NCI-H1105 (cell line): ENCODE measurements around the gene TIMM50.
"Not testable (repeated sequence)": the region's sequence is repeated elsewhere in the genome, so short reads cannot be mapped to it uniquely, and the experiment has no call there.

Source experiments
- DNase-seq: peaks from one replicate; lab custom pipeline; 2025; lab: John Stamatoyannopoulos, UW

The TIMM50 gene

DNA sequence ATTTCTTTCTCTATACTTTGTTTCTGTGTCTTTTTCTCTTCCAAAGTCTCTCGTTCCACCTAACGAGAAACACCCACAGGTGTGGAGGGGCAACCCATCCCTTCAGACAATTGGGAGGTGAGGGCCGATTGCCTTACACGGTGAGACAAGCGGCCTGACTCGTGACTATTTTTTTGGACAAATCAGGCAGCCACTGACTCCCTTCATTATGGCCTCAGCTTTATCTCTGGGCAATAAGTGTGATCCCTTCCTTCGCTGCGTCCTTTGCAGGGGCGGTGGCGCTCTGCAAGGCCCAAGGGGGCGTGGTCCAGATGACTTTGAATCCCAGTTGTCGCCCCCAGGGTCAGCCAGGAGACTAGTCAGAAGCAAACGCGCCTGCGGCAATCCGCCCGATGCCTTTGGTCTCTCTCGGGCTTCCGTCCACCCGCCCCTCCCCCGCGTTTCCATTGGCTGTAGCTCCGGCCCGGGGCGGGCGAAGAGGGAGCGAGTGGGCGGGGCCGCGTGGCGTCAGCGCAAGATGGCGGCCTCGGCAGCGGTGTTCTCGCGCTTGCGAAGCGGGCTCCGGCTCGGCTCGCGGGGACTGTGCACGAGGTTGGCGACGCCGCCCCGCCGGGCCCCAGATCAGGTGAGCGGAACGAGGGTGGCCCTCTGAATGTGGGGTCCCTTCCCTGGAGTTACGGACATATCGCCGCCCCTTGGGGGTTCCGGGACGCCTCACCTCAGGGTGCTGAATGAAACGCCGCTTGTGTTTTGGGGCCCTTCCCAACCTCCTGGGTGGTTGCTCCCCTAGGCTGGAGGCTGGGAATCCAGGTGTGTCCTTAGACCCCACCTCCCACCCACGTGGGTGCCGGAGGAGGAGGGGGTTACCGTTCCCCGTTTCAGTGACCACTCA, at the start of gene TIMM50:
TSS of gene TIMM50 (plus strand) at position 502 of the 892 bp plus-strand sequence. CDS start at position 518, 16 bp downstream.
- DNase-seq, result peak; percentile 98

DNA sequence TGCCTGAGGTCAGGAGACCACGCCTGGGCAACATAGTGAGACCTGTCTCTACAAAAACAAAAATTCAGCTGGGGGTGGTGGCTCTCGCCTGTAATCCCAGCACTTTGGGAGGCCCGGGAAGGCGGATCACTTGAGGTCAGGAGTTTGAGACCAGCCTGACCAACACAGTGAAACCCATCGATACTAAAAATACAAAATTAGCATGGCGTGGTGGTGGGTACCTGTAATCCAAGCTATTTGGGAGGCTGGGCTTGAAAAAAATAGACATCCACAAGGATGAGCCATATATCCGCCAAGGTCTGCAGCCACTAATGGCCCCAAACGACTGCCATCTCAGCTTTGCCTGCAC, 48.0 kb upstream of the TIMM50 start:
- DNase-seq, result no peak

DNA sequence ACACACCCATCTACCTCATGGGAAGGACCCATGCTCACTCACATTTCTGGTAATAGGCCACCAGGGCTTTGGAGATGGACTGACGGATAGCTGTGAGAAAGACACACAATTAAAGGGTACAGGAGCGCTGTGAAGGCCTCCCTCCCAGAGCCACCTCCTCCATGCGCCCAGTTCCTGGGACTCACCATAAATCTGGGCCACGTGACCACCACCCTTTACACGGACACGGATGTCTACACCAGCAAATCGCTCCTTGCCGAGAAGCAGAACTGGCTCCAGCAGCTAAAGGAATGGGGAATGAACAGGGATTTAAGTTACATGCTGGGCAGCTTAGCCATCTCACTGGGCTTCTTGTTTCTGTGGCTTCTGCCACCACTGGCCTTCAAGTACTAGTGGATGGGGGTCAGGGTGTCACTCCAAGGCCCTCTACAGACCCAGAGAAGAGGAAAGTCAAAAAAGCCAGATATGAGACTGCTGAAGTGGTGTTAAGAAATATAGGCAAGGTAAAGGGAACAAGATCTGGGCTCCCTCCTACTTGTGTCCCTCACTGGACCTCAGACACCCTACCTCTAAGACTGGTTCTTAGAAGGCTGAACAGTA, 47.1 kb upstream of the TIMM50 start:
- DNase-seq, result no peak

DNA sequence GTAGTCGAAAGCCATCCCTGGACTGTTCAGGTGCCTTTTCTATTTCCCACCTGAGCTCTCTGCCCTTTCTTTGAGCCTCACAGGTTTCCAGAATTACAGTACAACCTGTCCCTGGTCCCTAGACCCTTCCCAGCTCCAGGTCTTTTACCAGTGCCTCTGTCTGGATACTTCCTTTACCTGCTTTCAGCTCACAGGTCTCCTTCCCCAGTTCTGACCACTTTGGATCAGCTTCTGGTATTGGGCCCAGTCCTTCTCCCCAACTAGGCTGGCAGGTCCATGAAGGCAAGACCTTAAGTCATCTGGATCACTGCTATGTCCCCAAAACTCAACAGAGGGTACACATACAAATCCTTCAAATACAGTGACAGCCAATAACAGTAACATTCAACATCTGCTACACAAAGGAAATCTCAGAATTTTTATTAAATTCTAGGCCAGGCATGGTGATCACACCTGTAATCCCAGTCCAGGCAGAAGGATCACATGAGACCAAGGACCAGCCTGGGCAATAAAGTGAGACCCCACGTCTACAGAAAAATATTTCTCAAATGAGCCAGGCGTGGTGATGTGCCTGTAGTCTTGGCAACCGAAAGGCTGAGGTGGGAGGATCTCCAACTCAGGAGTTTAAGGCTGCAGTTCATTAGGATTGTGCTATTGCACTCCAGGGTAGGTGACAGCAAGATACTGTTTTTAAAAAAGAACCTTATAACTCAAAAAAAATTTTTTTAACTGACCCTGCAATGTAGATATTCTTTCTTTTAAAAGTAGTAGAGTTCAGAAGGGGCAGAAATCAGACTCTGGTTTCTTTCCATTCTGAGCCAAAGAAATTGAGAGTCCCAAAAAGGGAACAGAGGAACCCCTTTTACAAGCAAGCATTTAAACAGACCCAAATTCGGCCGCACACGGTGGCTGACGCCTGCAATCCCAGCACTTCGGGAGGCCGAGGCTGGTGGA, 46.2 kb upstream of the TIMM50 start:
- no peak for DNase-seq

DNA sequence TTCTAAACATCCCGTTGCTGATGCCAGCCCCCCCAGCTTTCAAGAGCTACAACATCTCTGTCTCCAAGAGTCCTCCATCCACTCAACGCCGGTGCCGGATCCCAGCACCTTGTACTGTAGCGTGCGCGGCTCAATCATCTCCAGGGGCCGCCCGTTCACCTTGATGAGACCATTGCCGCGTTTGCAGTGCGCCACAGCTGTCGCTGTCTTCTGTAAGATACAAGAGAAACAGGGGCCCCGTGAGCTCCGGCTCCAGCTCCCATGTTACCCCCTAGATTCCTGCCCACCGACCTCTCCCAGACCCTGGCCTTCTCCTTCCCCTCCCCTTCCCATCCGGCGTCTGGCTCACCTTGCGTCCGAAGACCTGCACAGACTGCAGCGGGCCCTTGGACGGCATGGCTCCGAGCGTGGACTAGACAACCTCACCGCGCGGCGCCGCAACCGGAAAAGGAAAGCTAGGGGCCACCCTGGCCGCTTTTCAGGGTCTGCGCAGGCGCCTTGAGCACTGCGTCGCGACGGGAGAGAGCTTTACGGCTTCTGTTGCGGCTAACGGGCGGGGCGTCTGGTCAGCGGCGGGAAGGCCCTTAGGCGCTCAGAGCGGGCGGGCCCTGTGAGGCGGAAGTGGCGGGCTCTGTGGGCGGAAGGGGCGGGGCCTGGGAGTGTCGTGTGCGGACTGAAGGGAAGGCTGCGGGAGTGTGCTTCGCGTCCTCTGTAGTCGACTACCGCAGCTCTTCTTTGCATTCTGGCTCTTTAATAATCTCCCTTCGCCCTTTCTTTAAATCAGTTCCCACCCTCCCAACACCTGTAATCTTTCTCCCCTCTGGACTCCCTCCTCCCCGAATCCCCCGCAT, 44.9 kb upstream of the TIMM50 start, which contains the start of gene RPS16:
TSS of gene RPS16 (minus strand) at position 451 of the 851 bp plus-strand sequence. CDS start at position 397, 54 bp downstream.
- DNase-seq, result peak; percentile 98

DNA sequence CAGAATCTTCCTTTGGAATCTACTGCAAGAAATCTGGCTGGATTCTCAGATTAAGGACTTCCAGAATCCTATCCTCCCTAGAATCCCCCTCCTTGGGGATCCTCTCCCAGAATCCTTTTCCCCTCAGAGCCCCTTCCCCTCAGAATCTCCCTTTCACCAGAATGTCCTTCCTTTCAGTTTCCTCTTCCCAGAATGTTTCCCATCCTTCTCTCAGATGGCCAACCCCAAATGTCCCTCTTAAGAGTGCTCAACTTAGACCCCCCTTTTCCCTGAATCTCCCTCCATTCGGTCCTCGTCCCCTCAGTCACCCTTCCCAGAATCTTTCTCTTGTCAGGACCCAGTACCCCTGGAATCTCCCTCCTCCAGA, 44.3 kb upstream of the TIMM50 start:
- no peak for DNase-seq

DNA sequence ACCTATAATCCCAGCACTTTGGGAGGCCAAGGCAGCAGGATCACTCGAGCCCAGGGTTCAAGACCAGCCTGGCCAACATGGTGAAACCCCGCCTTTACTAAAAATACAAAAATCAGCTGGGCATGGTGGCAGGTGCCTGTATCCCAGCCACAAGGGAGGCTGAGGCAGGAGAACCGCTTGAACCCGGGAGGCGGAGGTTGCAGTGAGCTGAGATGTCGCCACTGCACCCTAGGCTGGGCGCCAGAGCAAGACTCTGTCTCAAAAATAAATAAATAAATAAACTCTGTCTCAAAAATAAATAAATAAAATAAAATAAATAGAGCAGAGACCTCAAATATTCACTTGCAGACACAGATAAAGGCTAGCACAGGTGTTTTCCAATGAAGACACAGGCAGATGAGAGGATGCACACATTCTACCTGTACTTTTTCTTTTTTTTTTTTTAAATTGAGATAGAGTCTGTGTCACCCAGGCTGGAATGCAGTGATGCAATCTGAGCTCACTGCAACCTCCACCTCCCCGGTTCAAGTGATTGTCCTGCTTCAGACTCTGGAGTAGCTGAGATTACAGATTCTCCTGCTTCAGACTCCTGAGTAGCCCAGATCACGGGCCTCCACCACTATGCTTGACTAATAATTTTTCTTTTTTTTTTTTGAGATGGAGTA, 42.2 kb upstream of the TIMM50 start:
- DNase-seq, result no peak

DNA sequence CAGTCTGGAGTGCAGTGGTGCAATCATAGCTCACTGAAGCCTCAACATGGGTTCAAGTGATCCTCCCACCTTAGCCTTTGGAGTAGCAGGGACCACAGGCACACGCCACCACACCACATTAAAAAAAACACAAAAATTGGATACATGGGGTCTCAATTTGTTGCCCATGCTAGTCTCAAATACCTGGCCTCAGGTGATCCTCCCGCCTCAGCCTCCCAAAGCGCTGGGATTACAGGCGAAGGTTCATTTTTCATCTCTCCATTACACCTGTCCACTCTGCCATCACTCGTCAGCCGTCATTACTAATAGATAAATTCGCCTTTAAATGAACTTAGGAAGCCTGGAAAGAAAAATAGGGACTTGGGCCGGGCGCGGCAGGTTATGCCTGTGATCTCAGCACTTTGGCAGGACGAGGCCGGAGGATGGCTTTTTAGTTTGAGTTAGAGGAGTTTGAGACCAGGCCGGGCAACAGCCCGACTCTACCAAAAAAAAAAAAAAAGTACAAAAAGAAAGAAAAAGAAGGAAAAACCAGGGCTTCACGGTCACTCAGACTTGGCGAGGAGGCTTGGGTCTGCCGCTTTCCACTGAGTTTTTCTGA, 35.9 kb upstream of the TIMM50 start:
- DNase-seq, result no peak

DNA sequence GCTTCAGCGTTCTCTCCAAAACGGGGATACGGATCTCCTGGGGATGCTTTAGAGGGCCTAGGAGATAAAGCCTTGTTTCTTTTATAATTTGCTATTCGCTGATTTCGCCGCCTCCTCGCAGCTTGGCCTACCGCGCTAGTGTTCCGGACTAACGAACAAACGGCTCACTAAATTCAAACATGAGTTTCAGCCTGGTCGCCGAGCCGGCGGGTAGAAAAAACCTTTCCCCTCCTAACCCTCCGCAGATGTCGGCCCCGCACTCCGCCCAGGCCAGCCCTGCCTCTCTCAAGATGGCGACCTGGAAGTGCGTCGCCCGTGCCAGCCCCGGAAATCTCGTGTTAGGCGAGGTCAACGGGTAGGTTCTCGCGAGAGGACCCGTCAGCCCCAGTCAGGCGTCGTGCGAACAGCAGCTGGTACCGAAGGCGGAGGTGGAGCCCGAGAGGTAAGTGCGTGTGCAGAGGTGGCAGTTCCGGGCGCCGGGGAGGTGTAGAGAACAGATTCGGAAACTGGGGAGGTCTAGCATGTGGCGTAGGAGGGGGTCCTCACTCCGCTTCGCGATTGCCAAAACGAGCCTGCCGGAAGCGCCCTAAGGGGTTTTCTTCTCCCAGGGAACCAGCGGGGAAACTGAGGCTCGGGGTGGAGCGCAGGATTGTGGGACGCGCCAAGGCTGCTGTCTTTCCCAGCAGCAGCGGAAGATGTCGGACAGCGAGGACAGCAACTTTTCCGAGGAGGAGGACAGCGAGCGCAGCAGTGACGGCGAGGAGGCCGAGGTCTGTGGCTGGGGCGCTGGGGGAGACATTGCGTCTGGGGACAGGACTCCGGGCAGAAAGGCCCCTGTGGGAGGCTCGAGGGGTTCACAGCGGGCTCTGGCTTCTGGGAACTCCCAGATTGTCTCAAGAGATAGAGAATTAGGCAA, 35.2 kb upstream of the TIMM50 start, which contains the start of gene SUPT5H:
TSS of gene SUPT5H (plus strand) at position 387 of the 916 bp plus-strand sequence. CDS start at position 696, 309 bp downstream.
- DNase-seq, result peak; percentile 98

DNA sequence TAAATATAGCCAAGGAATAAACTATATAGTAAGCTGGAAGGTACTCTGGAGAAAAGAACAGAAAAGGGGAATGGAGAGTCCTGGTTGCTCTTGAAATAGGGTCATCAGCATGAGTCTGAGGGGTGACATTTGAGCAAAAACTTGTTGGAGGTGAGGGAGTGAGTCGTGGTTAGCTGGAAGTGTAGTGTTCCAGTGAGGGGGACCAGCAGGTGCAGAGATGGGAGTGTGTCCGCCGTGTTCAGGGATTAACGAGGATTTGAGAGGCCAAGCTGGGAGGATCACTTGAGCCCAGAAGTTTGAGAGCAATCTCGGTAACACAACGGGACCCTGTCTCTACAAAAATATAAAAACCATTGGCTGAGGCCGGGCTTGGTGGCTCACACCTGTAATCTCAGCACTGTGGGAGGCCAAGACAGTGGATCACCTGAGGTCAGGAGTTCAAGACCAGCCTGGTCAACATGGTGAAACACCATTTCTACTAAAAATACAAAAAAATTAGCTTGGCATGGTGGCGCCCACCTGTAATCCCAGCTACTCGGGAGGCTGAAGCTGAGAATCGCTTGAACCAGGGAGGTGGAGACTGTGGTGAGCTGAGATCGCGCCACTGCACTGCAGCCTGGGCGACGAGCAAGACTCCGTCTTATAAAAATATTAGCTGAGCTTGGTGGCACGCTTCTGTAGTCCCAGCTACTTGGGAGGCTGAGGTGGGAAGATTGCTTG, 34.1 kb upstream of the TIMM50 start:
- DNase-seq, result no peak

DNA sequence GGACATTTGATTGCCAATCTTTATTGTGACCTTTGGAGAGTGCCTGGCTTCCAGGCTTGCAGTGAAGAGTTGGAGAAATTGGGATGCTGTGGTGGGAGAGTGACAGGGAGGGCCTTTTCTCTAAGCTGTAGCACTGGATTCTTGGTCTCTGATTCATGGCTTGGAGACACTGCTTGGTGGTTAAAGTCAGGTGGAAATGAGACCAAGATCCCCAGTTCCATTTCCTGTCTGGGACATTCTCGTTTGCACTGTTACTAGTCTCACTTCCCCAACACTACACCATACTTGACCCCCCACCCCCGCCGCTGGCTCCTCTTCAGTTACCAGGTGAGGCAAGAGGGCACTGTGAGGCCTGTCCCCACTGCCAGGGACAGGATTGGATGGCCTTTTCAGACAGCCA, 32.4 kb upstream of the TIMM50 start:
- no peak for DNase-seq

DNA sequence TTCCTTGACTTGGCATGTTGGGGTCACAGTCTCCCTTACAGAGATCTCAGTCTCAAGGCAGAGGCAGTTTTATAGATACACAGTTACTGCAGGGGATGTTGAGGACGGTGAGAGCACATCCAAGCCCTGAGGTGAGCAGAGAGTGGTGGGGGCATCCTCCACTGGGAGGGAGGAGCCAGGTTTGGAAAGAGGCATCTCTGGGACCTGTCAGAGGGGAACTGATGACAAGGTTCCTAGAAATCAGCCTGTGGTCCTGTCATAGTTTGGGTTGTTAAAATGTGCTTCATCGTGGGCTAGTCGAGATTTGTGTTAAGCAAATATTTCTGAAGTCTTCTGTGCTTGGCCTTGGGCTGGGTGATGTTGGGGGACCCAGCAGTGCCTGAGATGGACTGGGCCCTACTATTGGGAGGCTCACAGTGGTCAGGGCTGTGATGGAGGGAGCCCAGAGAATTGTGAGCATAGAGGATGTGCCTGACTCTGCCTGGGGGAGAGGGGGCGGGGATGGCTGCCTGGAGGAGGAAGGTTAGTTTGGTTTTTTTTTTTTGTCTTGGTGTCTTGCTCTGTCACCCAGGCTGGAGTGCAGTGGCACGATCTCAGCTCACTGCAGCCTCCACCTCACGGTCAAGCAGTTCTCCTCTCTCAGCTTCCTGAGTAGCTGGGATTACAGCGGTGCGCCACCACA, 31.4 kb upstream of the TIMM50 start:
- no peak for DNase-seq

DNA sequence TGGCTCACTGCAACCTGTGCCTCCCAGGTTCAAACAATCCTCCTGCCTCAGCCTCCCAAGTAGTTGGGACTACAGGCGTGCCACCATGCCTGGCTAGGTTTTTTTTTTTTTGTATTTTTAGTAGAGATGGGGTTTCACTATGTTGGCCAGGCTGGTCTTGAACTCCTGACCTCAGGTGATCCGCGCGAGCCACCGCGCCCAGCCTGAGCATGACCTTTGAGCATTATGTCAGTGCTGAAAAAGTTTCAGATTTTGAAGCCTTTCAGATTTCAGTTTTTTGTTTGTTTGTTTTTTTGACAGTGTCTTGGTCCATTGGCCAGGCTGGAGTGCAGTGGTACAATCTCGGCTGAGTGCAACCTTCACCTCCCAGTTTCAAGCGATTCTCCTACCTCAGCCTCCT, 29.4 kb upstream of the TIMM50 start:
- not testable (repeated sequence) for DNase-seq

DNA sequence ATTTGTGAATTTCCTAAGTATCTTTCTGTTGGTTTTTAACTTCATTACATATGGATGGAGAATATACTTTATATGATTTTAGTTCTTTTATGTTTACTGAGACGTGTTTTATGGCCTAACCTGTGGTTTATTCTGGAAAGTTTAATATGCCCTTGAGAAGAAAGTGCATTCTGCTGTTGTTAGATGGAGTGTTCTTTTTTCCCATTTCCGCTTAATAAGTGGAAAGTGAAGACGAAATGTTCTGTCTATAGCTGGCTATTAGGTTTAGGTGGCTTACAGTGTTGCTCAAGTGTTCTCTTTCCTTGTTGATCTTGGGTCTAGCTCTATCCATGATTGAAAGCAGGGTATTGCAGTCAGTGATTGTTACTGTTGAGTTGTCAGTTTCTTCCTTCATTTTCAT, 17.2 kb upstream of the TIMM50 start:
- no peak for DNase-seq

DNA sequence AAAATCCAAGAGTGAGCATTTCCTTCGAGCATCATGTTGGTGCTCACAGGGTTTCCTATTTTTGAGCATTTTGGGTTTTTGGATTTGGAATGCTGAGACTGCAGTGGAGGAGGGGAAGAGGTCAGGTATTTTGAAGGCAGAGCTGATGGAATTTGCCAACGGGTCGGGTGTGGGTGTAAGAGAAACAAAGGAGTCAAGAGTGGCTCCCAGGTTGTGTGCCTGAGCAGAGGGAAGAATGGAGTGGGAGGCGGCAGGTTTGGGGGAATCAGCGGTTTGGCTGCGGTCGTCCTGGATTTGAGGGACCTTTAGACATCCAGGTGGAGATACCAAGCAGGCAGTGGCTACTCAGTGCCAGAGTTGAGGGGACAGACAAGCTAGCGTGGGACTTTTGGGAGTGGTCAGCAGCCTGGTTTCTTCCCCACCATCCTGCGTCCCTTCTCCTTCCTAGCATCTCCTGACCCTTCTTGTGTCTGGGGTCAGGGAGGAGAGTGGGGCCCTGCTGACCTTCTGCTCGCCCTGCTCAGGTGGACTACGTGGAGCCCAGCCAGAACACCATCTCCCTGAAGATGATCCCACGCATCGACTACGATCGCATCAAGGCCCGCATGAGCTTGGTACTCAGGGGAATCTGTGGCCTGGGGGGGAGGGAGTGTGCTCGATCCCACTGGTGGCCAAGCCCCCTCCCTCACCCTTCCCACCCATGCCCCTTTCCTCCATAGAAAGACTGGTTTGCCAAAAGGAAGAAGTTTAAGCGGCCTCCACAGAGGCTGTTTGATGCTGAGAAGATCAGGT, 14.5 kb upstream of the TIMM50 start:
- no peak for DNase-seq

DNA sequence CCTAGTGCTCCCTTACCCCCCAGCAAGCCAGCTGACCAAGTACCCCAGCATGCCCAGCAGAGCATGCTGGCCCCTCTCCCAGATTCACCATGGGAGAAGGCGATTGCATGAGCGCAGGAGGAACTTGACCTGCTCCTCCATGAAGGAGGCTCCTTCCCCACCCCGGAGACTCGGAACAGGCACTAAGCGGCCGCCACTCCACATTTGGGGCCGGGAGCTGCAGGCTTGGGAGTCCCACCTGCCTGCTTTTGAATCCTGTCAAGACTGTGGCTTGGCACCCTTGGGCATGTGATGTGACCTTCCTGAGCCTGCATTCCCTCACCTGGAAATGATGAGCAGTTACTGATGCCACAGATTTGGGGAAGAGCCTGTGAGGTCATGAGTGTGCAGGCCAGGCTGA, 12.7 kb upstream of the TIMM50 start:
- DNase-seq, result no peak

DNA sequence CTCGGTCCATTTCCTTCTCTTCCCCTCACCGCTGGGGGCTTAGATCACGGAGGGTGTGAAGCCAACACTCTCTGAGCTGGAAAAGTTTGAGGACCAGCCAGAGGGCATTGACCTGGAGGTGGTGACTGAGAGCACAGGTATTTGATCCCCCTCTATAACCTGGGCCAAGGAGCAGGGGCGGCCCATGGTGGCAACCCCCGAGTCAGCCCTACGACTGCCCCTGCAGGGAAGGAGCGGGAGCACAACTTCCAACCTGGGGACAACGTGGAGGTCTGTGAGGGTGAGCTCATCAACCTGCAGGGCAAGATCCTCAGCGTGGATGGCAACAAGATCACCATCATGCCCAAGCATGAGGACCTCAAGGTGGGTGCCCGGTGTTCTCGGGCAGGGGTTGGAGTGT, 11.6 kb upstream of the TIMM50 start:
- DNase-seq, result no peak
